ENCODE data around the gene SNX2. TPM values are rescaled to one million over a fixed set of nuclear protein-coding genes. Genes with fewer than 3 reads are reported as not detected.

Gene SNX2
- total RNA-seq, 6 experiments from 2014 or later: 39.0 to 48.4 (median 45.9) TPM

GRCh38 chr5:122815218-122815767 lies 40.4 kb downstream of the SNX2 start:
- no peaks in the 10 kb centered on the region for H3K9me3 Mint-ChIP-seq
- no peak overlapping the region for H3K27ac Mint-ChIP-seq
- H3K27me3 Mint-ChIP-seq (ENCODE audit: insufficient read depth): no peaks in the 10 kb centered on the region
- no peak overlapping the region for H3K4me3 Mint-ChIP-seq
- TF ChIP-seq, protein P1, sequence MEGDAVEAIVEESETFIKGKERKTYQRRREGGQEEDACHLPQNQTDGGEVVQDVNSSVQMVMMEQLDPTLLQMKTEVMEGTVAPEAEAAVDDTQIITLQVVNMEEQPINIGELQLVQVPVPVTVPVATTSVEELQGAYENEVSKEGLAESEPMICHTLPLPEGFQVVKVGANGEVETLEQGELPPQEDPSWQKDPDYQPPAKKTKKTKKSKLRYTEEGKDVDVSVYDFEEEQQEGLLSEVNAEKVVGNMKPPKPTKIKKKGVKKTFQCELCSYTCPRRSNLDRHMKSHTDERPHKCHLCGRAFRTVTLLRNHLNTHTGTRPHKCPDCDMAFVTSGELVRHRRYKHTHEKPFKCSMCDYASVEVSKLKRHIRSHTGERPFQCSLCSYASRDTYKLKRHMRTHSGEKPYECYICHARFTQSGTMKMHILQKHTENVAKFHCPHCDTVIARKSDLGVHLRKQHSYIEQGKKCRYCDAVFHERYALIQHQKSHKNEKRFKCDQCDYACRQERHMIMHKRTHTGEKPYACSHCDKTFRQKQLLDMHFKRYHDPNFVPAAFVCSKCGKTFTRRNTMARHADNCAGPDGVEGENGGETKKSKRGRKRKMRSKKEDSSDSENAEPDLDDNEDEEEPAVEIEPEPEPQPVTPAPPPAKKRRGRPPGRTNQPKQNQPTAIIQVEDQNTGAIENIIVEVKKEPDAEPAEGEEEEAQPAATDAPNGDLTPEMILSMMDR (IDR thresholded peaks at IDR 0.05): no peak
- H3K36me3 Mint-ChIP-seq (ENCODE audit: low read depth): no peaks in the 10 kb centered on the region
- H3K4me1 Mint-ChIP-seq (ENCODE audit: low read depth): no peaks in the 10 kb centered on the region
- no peak for DNase-seq

DNA sequence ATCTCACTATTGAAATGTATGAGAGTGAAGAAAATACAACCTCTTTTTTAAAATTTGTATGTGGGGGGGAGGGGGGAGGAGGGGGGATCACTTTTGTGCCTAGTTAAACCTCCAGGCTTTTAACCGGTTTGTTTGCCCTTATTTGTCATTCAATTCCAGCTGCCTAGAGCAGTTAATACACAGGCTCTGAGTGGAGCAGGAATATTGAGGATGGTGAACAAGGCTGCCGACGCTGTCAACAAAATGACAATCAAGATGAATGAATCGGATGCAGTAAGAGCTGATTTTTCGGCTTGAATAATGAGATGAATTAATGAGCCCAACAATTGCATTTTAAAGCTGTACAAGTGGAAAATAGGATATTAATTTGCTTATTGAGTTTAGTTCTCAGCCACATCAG lies 41.9 kb downstream of the SNX2 start:
- Mint-ChIP-seq H3K9me3 (no peaks in the 10 kb centered on the region), H3K4me3 (no peak overlapping the region), H3K4me1 (ENCODE audit: low read depth) (no peaks in the 10 kb centered on the region), H3K27ac (peak overlapping the region; percentile 21; the same call in 1 of the 2 replicates), H3K36me3 (ENCODE audit: low read depth) (peaks cover 8% of the 10 kb centered on the region), H3K27me3 (ENCODE audit: insufficient read depth) (no peaks in the 10 kb centered on the region)
- TF ChIP-seq, protein P1 (IDR thresholded peaks at IDR 0.05): no peak
- DNase-seq: no peak

GRCh38 chr5:122831984-122832383 lies 57.1 kb downstream of the SNX2 start:
- H3K27ac Mint-ChIP-seq: no peak overlapping the region
- no peaks in the 10 kb centered on the region for H3K4me1 Mint-ChIP-seq (ENCODE audit: low read depth)
- no peak overlapping the region for H3K4me3 Mint-ChIP-seq
- H3K27me3 Mint-ChIP-seq (ENCODE audit: insufficient read depth): no peaks in the 10 kb centered on the region
- TF ChIP-seq, protein P1 (IDR thresholded peaks at IDR 0.05): no peak
- H3K36me3 Mint-ChIP-seq (ENCODE audit: low read depth): no peaks in the 10 kb centered on the region
- DNase-seq: no peak
- H3K9me3 Mint-ChIP-seq: no peaks in the 10 kb centered on the region

DNA sequence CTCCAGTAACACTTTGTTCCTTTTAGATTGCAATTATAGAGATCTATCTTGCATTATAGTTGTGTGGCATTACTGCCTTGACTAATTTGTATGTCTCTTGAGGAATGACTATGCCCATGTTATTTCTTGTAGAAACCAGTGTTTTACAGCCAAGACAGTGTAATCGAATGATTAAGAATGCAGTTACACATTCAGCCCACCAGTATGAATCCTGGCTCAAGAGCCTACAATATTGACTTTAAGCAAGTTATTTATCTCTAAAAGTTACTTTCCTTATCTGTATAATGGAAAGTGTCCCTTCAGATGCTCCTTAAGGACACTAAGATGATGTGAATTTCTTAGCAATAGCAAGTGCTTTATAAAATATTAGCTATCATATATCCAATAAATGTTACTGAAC lies 60.8 kb downstream of the SNX2 start:
- TF ChIP-seq, protein P1 (IDR thresholded peaks at IDR 0.05): peak; percentile 31; the same call in 1 of the 2 replicates
- DNase-seq: no peak
- H3K4me1 Mint-ChIP-seq (ENCODE audit: low read depth): peaks cover 5% of the 10 kb centered on the region; the same call in 1 of the 2 replicates
- no peaks in the 10 kb centered on the region for H3K27me3 Mint-ChIP-seq (ENCODE audit: insufficient read depth)
- H3K9me3 Mint-ChIP-seq: no peaks in the 10 kb centered on the region
- H3K27ac Mint-ChIP-seq: no peak overlapping the region
- no peak overlapping the region for H3K4me3 Mint-ChIP-seq
- no peaks in the 10 kb centered on the region for H3K36me3 Mint-ChIP-seq (ENCODE audit: low read depth)

GRCh38 chr5:122836947-122837346 lies 62.1 kb downstream of the SNX2 start:
- Mint-ChIP-seq H3K9me3 (no peaks in the 10 kb centered on the region), H3K27ac (no peak overlapping the region), H3K4me3 (no peak overlapping the region), H3K27me3 (ENCODE audit: insufficient read depth) (no peaks in the 10 kb centered on the region), H3K4me1 (ENCODE audit: low read depth) (peaks cover 5% of the 10 kb centered on the region; the same call in 1 of the 2 replicates), H3K36me3 (ENCODE audit: low read depth) (no peaks in the 10 kb centered on the region)
- TF ChIP-seq, protein P1 (IDR thresholded peaks at IDR 0.05): no peak
- no peak for DNase-seq
